ENCODE data around the gene ADAM12. TPM values are rescaled to one million over a fixed set of nuclear protein-coding genes. Genes with fewer than 3 reads are reported as not detected.

Gene ADAM12
- polyA plus RNA-seq, 3 donors, result 0.05 TPM; not detected in 2

DNA sequence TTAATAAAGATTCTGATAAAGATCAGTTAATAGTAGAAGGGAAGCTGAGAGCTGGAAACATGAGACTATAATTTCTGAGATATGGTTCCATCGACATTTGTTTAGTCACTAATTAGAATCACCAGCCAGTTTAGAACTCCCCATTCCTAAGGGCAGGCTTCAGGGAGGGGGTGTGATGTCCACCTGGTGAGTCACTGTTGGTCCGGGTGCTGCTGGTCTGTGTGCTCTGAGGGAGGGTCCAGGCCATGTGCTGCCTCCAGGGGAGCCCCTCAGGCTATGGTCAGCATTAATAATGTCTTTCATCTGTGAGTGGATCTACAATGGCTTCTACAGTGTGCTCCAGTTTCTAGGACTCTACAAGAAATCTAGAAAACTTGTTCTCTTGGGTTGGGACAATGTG lies 115.8 kb downstream of the ADAM12 start:
- no peaks in the 10 kb centered on the region for H3K4me1 ChIP-seq (ENCODE audit: control insufficient read depth in 1 of 2, insufficient read depth in 2 of 2, low read length in 2 of 2)

DNA sequence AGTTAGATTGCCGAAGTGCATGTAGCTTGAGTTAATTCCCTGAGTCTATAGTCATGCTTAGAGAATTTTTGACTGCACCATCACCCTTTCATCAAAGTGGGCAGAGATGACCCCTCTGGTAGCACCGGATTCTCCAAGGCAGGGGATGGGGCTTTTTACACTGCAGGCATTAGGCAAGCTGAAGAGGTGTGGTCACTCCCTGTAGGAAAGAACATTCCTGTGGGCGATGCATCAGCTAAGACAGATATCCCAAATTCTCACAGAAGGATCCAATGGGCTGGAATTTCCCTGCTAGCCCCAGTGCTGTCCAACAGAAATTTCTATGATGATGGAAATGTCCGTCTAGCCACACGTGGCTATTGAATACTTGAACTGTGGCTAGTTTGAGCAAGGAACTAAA lies 118.2 kb downstream of the ADAM12 start:
- Histone ChIP-seq H3K9ac (ENCODE audit: insufficient read depth, low read length, poor library complexity, severe bottlenecking) (no peak overlapping the region), H3K4me3 (replicated peaks in 1 of 3; ENCODE audit: low read depth in 2 of 3, low read length in 3 of 3) (no peak overlapping the region), H3K4me1 (ENCODE audit: control insufficient read depth in 1 of 2, insufficient read depth in 2 of 2, low read length in 2 of 2) (no peaks in the 10 kb centered on the region), H3K79me2 (ENCODE audit: insufficient read depth, low read length) (no peaks in the 10 kb centered on the region), H3K27ac (ENCODE audit: low read depth in 1 of 2, low read length in 2 of 2) (no peak overlapping the region), H4K20me1 (ENCODE audit: insufficient read depth, low read length) (no peaks in the 10 kb centered on the region), H3K4me2 (replicated peaks; ENCODE audit: extremely low read depth, low read length, poor library complexity, severe bottlenecking) (no peak overlapping the region), H2AFZ (ENCODE audit: insufficient read depth, low read depth, low read length, poor library complexity, severe bottlenecking) (no peak overlapping the region), H3K36me3 (replicated peaks in 1 of 2; ENCODE audit: control insufficient read depth in 1 of 2, insufficient read depth in 2 of 2, low read length in 2 of 2) (no peaks in the 10 kb centered on the region), H3K9me3 (replicated peaks in 1 of 2; ENCODE audit: control insufficient read depth in 1 of 2, insufficient read depth in 1 of 2, low read length in 2 of 2) (peaks cover 0 to 16% of the 10 kb centered on the region in 2 donors), H3K27me3 (ENCODE audit: control insufficient read depth in 2 of 2, insufficient read depth in 2 of 2, low read length in 2 of 2) (no peaks in the 10 kb centered on the region)
- Mint-ChIP-seq H3K27ac (no peak overlapping the region), H3K4me1 (no peaks in the 10 kb centered on the region), H3K4me3 (no peak overlapping the region), H3K36me3 (no peaks in the 10 kb centered on the region), H3K27me3 (ENCODE audit: low read depth in 3 of 3) (peaks cover 1 to 3% (median 2%) of the 10 kb centered on the region in 3 donors), H3K9me3 (peaks cover 5 to 17% (median 13%) of the 10 kb centered on the region in 7 donors)
- intact Hi-C loops (cut with micrococcal nuclease), result no loop called here
- no peak for TF ChIP-seq CTCF (IDR thresholded peaks at IDR 0.05)
- DNase-seq, result no peak
- 100% methylated on average over 1 of the region's 5 CpGs for WGBS (ENCODE audit: insufficient coverage)

More for the DNA sequence above, 115.8 kb downstream of the ADAM12 start:
- H3K79me2 ChIP-seq (ENCODE audit: insufficient read depth, low read length), result no peaks in the 10 kb centered on the region
- no peak overlapping the region for H3K9ac ChIP-seq (ENCODE audit: insufficient read depth, low read length, poor library complexity, severe bottlenecking)
- Mint-ChIP-seq H3K4me1 (no peaks in the 10 kb centered on the region), H3K4me3 (no peak overlapping the region), H3K36me3 (no peaks in the 10 kb centered on the region), H3K27me3 (ENCODE audit: low read depth in 3 of 3) (peaks cover 2 to 5% (median 3%) of the 10 kb centered on the region in 3 donors), H3K9me3 (peaks cover 0 to 11% (median 6%) of the 10 kb centered on the region in 7 donors), H3K27ac (no peak overlapping the region)
- H3K27me3 ChIP-seq (ENCODE audit: control insufficient read depth in 2 of 2, insufficient read depth in 2 of 2, low read length in 2 of 2), result no peaks in the 10 kb centered on the region
- no peak overlapping the region for H2AFZ ChIP-seq (ENCODE audit: insufficient read depth, low read depth, low read length, poor library complexity, severe bottlenecking)
- H3K4me2 ChIP-seq (replicated peaks; ENCODE audit: extremely low read depth, low read length, poor library complexity, severe bottlenecking), result no peak overlapping the region
- DNase-seq, result no peak
- no peak overlapping the region for H3K4me3 ChIP-seq (replicated peaks in 1 of 3; ENCODE audit: low read depth in 2 of 3, low read length in 3 of 3)
- 100% methylated on average over 1 of the region's 2 CpGs for WGBS (ENCODE audit: insufficient coverage)
- TF ChIP-seq CTCF (IDR thresholded peaks at IDR 0.05), result no peak
- no peaks in the 10 kb centered on the region for H4K20me1 ChIP-seq (ENCODE audit: insufficient read depth, low read length)
- no peaks in the 10 kb centered on the region for H3K36me3 ChIP-seq (replicated peaks in 1 of 2; ENCODE audit: control insufficient read depth in 1 of 2, insufficient read depth in 2 of 2, low read length in 2 of 2)
- no peak overlapping the region for H3K27ac ChIP-seq (ENCODE audit: low read depth in 1 of 2, low read length in 2 of 2)
- peaks cover 0 to 13% of the 10 kb centered on the region in 2 donors for H3K9me3 ChIP-seq (replicated peaks in 1 of 2; ENCODE audit: control insufficient read depth in 1 of 2, insufficient read depth in 1 of 2, low read length in 2 of 2)
- intact Hi-C loops (cut with micrococcal nuclease), result no loop called here
